ENCODE results near the gene U2AF2.

U2AF2 gene

DNA sequence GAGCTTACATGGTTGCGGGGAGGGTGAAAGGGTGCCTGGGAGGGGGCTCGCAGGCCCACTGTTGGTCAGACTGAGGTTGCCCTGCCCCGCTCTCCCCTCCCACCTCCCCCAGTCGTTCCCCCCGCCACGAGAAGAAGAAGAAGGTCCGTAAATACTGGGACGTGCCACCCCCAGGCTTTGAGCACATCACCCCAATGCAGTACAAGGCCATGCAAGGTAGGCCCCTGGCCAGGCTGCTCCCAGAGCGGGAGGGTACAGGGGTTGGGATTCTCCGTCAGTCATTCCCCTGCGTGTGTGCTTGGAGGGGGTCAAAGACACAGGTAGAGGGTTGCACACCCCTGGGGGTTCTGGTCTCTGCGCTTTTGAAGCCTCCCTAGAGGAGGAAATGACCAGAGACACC is 5.6 kb downstream of the U2AF2 start:
- no peak for DNase-seq

DNA sequence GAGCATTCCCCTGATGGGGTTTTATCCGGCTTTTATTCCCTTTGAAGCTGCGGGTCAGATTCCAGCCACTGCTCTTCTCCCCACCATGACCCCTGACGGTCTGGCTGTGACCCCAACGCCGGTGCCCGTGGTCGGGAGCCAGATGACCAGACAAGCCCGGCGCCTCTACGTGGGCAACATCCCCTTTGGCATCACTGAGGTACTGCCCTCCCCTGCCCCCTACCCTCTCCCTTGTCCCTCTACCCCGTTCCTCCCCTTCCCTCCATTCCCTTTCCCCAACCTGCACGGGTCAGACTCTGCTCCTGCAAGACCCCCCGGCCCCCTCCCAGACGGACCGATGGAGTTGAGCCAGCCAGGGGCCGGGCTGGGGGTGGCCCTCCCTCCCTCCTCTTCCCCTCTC is 6.2 kb downstream of the U2AF2 start:
- DNase-seq = no peak

DNA sequence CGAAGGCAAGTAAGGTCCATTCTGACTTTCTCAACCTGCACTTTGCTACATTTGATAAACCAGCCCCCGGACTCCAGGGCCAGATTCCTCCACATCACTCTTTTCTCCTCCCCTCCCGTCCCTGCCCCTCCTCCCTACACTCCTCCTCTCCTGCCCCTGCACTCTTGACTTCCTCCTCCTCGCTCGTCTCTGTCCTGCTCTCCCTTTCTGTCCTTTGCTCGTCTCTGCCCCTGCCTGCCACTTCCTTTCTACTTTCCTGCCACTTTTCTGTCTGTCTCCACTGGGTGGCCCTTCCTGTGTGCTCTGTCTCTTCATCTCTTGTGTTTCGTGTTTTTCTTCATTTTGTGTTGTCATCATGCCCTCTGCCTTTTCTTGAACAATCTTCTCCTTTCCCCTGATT is 7.0 kb downstream of the U2AF2 start:
- no peak for DNase-seq

DNA sequence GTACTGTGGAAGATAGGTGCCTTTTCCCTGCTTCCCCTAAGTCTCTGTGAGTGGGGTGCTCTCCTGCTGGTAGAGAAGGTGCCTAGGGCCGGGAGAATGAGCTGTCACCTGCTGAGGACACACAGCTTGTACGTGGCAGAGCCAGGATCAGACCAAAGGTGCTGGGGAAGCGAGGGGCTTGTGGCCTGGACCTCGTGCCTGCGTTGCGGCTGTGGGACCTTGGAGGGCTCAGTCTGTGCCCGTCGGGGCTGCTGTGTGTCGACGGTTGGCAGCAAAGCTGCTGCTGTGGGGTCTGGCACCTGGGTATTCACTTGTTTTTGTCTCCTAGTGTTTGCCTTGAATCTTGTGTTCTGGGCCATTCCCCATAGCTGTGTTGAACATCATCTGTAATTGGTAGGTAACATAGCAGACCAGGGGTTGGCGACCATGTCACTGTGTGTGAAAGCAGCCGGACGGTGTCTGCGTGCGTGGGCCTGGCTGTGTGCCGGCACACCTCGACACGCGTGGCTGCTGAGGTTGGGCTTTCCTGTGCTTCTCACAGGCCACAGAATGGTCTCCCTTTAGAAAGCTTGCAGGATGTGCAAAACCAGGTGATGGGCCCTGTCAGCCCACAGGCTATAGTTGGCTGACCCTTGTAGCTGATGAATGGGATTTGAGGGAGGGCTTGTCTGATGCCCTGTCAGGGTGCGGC is 9.2 kb downstream of the U2AF2 start:
- no peak for DNase-seq

DNA sequence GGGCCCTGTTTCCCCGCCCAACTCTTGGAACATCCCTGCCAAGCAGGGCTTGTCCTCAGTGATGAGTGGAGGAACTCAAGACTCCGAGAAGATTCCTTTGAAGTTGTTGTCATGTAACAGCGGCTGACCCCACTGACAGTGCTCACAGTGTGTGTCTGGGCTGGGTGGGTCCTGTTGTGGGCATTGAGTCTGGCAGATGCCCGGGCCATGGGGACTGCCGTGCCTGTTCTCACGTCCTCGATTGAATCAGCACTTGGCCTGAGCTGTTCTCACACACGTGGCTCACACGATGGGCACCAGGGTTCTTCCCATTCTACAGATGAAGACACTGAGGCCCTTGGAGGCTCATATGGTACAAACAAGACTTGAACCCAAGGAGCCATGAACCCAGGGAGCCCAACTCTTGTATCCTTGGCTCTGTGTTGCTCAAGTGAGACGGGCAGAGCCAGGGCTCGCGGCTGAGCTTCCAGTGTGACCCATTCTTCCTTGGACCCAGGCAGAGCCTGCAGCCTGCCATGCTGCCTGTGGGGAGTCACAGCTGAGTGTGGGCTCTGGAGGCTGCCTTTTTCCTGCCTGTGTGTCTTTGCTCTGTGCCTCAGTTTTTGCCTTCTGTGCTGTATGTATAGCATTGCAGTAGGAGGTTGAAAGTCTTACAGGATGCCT is 11.6 kb downstream of the U2AF2 start:
- DNase-seq = no peak

DNA sequence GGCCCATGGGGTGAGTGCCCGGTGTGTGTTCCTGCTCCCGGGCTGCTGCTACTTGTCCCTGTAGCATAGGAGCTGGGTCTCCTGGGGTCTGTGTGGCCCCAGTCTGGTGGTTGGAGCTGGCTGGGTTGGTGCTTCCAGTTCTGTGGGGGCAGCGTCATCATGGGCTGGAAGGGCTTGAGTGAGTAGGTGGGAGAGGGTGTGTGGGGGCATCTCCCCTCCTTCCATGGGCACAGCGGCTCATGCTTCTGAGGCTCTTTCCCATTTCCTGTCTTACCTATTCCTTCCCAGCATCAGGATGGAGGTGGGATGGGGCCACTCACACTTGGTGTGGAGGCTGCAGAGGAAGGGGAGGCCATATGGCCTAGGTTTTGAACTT is 12.2 kb downstream of the U2AF2 start:
- DNase-seq = no peak

DNA sequence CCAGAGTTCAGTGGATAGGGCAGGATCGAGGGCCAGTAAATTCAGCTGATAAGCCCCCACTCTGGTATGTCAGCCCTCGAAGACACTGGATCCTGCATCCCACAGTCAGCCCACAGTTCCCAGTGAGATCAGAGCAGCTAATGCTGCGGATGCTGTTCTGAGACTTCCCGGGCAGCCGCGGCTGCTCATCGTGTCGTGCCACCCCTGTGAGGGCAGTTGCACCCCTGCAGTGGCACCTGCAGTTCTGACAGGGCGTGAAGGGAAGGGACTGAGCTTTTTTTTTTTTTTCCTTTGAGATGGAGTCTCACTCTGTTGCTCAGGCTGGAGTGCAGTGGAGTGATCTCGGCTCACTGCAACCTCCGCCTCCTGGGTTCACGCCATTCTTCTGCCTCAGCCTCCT is 12.7 kb downstream of the U2AF2 start:
- no peak for DNase-seq

DNA sequence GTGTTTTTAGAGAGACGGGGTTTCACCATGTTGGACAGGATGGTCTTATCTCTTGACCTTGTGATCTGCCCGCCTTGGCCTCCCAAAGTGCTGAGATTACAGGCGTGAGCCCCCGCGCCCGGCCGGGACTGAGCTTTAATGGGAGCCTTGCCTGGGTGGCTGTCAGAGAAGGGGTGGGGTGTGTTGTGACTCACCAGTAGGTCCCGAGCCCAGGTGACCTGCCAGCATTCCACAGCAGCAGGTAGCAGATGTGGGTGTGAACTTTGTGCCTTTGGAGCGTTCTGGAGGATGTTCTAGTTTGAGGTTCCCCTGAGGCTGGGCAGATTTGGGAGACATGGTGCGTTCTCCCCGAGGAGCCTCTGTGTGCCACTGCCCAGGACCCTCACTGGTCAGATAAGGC is 13.1 kb downstream of the U2AF2 start:
- no peak for DNase-seq

DNA sequence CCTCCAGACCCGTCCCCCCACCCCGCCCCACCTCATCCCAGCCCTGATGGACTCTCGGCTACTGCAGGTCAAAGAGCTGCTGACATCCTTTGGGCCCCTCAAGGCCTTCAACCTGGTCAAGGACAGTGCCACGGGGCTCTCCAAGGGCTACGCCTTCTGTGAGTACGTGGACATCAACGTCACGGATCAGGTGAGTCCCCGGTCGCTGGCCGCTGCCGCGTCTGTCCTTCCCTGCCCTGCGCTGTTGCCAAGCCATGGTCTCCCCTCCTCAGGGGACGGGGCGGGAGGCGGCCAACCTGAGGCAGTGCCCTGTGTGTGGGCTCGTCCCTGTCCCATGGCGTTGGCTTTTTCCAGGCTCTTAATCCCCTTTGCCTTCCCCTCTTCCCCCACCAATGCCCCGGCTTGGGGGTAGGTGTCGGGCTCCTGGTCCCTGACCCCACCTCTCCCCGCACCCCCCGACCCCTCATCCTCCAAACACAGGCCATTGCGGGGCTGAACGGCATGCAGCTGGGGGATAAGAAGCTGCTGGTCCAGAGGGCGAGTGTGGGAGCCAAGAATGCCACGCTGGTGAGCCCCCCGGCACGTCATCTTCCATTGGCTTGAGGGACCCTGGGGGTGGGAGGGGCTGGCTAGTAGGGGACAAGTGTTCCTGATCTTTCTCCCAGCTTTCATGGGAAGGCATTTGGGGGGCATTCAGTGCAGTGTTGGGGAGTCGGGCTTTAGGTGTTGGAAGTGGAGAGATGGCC is 13.9 kb downstream of the U2AF2 start:
- DNase-seq = no peak

DNA sequence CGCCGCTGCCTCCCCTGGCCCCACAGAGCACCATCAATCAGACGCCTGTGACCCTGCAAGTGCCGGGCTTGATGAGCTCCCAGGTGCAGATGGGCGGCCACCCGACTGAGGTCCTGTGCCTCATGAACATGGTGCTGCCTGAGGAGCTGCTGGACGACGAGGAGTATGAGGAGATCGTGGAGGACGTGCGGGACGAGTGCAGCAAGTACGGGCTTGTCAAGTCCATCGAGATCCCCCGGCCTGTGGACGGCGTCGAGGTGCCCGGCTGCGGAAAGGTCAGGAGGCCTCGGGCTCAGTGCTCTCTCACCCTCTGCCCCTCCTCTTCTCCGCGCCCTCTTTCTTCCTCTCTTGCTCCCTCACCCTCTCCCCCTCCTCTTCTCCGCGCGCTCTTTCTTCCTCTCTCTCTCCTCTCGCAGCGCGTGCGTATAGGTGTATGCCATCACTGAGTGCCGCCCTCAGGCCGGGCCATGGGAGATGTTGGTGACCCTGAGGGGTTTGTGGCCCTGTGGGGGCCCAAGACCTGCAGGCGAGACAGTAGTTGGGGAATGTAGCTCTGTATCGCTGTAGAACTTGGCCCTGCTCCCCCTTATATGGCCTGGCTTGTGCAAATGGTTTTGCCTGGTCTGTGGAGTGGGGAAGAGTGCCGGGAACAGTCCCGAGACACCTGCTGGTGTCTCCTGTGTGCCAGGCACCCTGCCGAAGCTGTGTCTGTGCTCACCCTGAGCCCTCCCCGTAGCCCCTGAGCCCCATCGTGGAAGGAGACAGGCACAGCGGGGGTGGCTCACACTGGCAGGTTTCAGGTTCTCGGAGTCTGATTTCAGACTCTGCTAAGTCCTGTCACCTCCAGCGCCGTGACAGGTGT is 14.8 kb downstream of the U2AF2 start:
- no peak for DNase-seq

DNA sequence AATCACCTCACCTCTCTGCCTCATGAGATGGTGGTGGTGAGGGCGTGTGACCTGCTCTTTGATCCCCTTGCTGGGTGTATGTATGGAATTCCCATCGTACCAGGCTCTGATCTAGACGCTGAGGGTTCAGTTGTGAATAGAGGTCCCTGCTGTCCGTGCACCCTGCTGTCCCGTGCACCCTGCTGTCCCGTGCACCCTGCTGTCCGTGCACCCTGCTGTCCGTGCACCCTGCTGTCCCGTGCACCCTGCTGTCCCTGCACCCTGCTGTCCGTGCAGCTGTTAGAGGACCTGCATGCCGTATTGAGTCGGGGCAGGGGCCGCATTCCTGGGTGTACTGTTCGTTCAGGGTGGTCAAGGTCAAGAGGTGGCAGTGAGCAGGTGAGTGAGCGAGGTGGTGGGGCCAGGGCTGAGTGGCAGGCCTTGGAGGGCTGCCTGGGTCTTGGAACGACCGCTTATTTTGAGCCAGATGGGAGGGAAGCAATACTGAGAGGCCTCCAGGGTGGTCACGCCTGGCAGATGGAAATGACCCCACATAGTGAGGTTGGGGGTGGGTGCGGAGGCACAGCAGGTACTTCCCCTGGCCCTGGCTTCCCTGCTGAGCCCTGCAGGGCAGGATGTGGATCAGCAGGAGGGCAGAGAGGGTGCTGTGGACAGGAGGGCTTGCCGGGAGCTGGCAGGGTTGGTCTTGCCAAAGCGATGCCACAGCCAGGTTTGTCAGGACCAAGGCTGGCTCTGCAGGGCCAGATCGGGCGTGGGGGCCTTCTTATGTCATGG is 15.6 kb downstream of the U2AF2 start:
- no peak for DNase-seq

DNA sequence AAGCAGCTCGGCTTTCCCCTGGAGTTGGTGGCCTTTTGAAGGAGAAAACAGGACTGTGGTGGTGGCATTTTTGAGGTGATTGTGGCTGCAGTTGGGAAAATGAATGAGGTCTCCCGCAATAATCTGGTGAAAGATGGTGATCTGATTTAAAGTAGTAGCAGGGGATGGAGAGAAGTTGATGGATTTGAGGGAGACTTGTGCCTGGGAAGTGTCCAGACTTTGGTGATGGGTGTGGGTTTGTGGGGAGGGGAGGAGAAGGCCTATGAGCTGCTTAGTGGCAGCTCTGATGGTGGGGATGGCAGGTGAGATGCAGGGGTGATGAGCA is 16.2 kb downstream of the U2AF2 start:
- no peak for DNase-seq

DNA sequence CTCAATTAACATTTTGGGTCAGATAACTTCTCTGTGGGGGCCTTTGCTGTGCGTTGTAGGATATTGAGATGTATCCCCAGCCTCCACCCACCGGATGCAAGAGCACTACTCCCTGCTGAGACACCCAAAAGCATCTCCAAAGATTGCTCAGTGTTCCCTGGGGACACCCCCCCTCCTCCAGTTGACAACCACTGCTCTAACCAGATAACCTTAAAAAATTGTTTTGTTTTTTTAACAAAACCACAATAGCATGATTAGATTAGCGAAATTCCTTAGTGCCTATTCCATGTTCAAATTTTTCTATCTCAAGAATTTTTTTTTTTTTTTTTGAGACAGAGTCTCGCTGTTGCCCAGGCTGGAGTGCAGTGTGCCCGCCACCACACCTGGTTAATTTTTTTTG is 17.6 kb downstream of the U2AF2 start:
- no peak for DNase-seq

DNA sequence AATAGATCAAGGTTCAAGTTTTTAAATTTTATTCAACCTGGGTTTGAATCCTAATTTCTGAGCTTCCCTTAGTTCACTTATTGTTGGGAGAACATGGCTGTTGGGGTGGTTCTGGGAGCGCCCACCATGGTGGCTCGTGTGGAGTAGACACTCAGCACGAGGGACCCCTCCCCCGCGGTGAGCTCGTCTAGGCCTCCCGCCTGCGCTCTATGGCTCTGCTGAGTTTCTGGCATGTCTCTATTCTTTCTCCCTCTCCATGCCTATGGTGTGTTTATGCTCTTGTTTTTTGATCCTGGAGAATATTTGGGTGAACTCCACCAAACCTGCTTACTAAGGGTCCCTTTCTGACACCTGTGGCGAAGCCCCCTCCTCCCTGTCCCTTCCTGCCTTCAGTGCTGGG is 18.6 kb downstream of the U2AF2 start:
- DNase-seq = no peak

DNA sequence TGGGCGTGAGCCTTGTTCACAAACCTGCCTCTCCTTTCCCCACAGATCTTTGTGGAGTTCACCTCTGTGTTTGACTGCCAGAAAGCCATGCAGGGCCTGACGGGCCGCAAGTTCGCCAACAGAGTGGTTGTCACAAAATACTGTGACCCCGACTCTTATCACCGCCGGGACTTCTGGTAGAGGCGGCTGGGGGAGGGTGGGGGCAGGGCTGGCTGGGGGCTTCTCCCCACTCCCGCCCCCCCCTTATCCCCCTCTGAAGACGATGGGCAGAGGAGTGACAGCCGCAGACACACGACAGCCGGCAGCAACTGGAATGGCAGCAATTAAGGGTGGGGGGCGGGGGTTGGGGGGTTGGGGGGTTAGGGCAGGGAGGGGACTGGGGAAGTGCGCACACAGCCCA is 19.1 kb downstream of the U2AF2 start:
- no peak for DNase-seq

DNA sequence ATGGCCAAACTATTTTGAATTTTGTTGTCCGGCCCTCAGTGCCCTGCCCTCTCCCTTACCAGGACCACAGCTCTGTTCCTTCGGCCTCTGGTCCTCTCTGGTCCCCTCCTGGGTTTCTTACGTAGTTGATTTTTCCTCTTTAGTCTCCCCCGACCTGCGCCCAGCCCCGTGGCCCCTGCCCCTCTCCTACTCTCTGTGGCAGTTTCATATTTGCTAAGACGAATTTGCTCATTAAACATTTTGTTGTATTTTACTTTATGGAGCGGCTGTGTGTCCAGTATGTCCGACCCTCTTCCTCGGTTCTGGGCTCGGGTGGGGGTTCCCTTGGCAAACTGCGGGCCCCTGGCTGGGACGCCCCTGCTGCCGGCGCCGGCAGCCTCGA is 19.6 kb downstream of the U2AF2 start:
- no peak for DNase-seq

DNA sequence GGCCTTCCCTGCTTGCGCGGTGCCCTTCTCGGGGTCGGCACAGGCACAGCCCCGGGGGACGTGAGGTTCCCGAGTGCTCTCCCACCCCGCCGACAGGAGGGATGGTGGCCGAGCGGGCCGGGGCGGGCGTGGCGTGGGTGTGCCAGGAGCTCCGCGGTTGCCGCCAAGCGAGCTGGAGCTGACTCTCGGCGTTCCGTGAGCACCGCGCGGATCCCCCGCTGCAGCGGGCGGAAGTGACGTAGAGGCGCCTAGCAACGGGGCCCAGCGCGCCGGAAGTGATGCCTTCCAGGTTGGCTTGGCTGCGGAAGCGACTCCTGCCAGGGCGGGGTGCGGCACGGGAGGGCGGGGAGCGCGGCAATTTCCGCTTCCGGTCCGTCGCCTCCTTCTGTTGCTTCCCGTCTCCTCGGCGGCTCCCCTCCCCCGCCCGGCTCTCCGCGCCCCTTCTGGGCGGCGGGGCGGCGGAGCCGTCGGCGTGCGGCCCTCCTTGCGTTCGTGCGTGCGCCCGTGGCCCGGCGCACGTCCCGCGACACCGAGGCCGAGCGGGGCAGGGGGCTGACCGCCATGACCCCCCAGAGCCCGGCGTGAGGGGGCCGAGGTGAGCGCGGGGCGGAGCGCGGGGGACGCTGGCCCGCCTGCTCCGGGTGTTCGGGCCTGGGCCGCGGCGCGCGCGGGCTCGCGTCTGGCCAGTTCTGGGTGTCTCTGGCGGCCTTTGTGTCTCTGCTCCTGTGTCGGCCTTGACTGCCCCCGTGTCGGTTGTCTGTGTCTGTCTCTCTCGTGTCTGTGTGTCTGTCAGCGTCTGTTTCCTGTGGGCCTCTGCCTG is 20.2 kb downstream of the U2AF2 start, which contains the start of gene EPN1:
EPN1 (plus strand) TSS at position 386 of the 820 bp plus-strand sequence. CDS start 3,402 bp downstream, outside the sequence.
- peak; percentile 97 for DNase-seq

DNA sequence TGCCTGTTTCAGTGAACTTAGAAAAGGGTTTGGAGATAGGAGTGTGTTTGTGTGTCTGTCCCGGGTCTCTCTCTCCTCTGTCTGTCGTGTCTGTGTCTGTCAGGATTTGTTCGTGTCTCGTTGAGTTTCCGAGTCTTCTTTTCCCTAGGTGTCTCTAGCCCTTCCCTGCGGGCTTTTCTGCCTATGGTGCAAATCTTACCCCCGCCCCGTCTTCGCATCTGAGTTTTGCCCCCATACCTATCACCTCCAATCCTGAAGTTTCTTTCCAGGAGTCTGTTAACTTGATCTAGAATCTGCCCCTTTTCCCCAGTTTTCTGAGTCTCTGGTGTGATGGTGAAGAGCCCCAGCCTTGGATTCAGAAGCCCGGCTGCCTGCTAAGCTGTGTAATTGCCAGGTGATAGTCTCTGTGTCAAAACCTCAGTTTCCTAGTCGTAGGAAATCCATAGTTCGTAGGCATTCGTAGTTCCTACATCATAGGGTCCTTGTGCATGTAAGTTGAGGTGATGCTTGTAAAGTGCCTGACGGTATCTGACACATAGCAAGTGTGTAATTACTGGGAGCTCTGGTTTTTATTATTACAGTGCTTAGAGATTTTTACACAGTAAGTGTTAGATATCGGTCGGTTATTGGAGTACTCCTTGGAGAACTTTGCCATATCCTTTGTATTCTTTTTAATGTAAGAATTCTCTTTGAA is 21.0 kb downstream of the U2AF2 start:
- no peak for DNase-seq

DNA sequence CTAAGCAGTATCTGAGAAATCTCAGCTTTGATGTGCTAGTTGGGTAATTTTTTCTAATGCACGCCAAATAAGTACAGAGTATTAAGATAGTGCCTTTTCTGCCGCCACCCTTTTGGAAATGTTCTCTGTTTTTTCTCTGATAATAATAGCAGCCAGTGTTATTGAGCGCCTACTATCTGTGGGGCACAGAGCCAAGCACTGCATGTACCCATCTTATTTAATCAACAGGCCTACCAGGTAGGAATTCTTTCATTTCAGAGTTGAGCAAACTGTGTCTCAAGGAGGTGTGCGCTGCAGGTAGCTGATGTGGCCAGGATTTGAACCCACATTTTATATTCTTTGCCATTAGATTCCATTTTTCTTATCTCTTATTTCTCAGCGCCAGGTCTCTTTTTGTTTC is 21.5 kb downstream of the U2AF2 start:
- DNase-seq = no peak

DNA sequence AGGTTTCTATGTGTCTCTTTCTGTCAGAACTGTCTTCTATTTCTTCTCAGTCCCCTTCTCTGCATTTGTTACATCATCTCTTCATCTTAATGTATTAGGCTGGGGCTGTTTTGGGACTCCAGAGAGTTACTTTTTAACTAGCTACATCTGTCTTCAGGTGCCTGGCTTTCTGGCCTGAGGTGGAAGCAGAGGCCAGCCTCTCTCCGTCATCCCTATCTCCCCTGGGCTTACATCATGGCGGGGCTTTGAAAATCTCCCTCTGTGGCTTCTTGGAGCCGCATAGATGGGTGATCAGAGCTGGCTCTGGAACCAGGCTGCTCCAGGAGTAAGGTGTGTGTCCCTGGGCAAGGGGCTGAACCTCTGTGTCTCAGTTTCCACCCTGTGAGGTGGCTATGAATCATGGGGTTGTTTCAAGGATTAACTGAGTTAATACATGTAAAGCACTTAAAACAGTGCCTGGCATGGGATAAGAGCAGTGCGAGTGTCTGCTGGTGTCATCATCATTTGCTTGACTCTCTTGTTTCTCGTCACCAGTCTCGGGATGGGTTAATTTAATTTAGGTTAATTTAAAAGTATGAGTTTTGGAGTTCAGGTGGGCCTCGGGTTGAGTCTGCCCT is 22.2 kb downstream of the U2AF2 start:
- no peak for DNase-seq

Measured in activated T-cell treated with anti-CD3 and anti-CD28 coated beads, Interleukin-2, amount 50 U/mL, for 1 hour (primary cell).